Stimulated activated CD8-positive, alpha-beta memory T cell treated with anti-CD3 and anti-CD28 coated beads, Interleukin-4, amount 100 ng/mL, for 48 hours (primary cell): ENCODE measurements around the gene TMEFF1.

Experiments
- DNase-seq: peaks from one replicate; pipeline ENCODE4 v3.0.0-alpha.2; 2020

The TMEFF1 gene

GRCh38 chr9:100578610-100579009, 105.7 kb downstream of the TMEFF1 start:
- no peak for DNase-seq

DNA sequence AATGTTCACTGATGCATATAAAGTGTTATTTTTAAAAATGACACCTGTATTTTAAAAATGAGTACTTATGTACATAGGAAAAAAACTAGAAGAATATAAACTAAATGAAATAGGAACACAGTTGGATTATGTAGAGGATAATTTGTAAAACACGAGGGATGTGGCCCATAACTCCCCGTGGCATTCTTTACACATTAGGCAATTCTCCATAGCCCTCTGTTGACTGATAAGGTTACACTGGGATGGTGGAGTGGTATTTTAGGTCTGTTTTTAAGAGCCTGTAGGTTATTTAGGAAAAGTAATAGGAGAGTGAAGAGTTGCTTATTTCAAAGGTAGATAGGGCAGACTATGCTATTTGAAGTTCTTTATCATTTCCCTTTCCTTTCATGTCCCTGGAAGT, 106.7 kb downstream of the TMEFF1 start:
- no peak for DNase-seq

GRCh38 chr9:100580257-100580656, 107.3 kb downstream of the TMEFF1 start:
- no peak for DNase-seq

GRCh38 chr9:100581081-100581480, 108.1 kb downstream of the TMEFF1 start:
- no peak for DNase-seq

GRCh38 chr9:100581661-100582060, 108.7 kb downstream of the TMEFF1 start:
- no peak for DNase-seq

DNA sequence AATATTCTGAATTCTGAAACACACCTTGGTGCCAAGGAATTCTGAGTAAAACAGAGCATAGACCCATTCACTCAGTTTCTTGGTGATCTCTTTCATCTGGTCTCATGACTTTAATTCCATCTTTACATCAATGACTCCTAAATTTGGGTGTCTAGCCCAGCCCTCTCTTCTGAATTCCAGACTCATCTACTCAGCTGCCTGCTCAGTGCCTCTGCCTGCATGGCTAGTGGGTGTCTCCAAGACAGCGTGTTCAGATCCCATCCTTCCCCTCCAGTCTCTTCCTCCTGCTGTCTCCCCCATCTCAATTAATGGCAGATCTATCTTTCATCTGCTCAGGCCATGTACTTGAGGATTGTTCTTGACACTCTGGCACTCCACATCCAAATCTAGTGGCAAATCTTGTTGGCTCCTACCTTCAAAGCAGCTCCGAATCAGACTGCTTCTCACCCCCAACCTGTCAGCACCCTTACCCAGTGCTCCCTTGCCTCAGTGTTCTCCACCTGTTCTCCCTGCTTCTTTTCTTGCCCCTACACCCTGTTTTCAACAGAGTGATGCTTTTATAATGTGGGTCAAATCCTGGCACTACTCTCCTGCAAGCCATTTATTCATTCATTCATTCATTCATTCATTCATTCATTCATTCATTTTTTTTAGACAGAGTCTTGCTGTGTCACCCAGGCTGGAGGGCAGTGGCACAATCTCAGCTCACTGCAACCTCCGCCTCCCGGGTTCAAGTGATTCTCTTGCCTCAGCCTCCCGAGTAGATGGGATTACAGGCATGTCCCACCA, 110.3 kb downstream of the TMEFF1 start:
- no peak for DNase-seq

- DNase-seq = no peak
Observed at GRCh38 chr9:100584951-100585350, 112.0 kb downstream of the TMEFF1 start.

- DNase-seq = no peak
Observed at GRCh38 chr9:100586093-100586492, 113.1 kb downstream of the TMEFF1 start.

- DNase-seq = no peak
Observed at GRCh38 chr9:100587375-100587774, 114.4 kb downstream of the TMEFF1 start.

GRCh38 chr9:100589582-100589981, 116.6 kb downstream of the TMEFF1 start:
- DNase-seq = no peak

DNA sequence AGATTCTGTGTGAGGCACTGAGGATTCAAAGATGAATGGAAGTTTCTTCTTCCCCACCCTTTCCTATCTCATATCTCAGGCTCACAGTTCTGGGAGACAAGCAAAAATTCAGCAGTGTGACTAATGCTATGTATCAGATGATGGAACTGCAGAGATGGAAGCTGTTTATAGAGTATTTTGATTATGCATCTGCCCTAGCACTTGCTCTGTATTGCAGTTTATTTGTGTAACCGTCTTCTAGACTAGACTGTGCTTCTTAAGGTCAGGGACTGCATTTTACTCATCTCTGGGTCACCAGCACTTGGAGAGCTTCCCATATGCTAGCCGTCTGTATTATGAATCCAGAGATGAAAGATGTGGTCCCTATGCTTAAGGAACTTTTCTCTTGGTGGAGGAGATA, 117.5 kb downstream of the TMEFF1 start:
- DNase-seq = no peak

DNA sequence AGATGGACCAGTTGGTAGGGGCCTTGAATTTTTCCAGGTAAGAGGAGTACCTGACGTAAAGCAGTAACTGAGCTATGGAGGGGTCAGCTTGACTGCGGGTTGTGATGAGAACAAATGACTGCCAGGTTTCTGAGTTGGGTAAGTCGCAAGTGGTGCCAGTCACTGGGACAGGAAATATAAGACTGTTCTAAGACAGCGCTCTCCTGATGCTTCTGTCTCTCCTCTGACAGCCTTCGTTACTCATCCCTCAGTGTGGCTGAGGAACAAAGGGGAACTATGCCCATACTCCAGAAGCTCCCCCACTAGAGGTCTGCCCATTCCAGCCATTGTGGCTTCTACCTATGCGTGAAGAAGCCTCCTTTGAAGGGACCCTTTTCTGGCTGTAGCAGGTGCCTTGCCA, 118.2 kb downstream of the TMEFF1 start:
- DNase-seq = no peak

DNA sequence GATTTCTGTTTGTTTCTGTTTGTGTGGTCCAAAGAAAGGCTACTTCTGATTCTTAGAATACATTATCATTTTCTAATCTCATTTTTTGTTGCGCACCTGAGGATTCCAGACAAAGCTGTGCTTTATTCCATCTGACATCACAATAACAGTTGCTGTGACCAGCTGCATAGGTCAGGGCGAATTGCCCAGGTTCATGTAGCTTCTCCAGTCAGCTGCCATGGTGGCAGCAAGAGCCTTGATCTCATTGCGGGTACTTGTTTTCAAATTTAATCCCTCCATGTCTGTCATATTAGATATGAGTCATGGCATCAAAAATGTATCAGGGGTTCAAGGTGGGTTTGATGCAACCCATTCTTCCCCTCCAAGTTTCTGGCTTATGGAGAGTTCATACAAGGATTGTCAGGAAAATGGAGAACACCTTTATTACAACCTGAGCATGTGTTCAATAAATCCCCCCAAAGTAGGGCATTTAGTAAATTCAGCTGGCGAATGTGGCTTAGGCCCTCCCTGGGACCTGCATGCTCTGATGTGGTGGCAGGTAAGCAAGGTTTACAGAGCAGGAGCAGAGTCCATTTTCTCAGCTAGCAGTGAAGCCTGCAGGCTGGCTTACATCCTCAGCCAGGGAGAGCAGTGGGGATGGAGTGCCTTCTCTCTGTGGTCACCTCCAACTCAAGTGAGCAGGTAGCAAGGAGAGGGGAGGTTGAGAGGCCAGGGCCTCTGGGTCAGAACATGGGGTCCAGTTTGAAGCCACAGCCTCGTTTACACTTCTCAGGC, 118.9 kb downstream of the TMEFF1 start:
- DNase-seq = no peak

DNA sequence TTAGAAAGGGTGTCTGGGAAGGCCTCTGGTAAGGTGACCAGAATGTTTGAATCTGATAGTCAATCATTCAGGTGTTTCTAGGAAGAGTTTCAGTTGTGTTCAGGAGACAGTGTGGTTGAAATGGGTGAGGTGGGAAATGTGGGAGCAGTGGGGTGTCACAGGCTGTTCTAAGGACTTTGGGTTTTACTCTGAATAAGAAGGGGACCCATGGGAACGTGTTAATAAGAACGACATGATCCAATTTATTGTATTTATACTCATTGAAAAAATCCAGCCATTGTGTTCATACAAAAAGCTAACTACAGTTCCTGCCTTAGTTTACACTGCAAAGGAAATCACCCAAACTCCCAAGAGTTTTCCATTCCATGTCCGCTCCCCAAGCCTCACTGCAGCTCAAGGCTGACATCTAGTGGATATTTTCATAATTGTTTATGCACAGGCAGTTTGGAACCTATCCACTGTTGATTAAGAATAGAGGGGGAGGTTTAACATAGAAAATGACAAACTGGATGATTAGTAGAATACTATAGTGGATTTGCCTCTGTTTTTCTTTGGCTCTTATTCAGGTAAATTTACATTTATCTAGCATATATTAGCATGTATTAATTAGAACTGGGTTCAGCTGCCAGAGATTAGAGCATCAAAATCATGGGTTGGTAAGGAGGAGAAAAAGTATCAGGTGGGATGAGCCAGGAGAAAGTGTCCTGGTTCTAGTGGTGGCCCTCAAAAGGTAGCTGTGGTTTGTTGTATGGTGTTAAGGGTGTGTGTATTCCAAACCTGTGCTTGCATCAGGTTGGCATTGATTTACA, 122.6 kb downstream of the TMEFF1 start:
- DNase-seq = no peak

DNA sequence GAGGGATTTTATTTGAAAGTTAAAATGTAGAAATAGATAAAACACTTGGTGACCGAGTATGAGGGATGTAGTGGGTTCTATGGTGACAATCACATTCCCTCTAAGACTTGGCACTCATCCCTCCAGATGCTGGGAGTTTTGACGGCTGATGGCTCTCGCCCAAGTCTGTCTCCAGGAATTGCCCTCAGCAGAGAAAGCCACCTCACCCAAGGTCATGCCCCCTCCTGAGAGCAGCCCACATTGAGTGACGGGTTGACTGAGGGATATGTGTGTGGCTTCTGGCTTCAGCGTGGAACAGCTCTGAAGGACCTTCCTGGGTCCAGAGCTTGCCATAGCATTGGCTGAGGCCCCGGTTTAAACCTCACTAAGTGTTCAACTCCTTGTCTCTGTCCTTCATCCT, 124.3 kb downstream of the TMEFF1 start:
- DNase-seq = no peak

- DNase-seq = peak; percentile 87
Observed at GRCh38 chr9:100598641-100599145, 125.7 kb downstream of the TMEFF1 start.

GRCh38 chr9:100600521-100601079, 127.7 kb downstream of the TMEFF1 start:
- DNase-seq = no peak

GRCh38 chr9:100601216-100601615, 128.3 kb downstream of the TMEFF1 start:
- peak; percentile 47 for DNase-seq

- DNase-seq = no peak
Observed at GRCh38 chr9:100602342-100602801, 129.4 kb downstream of the TMEFF1 start.

- no peak for DNase-seq
Observed at GRCh38 chr9:100605405-100605804, 132.5 kb downstream of the TMEFF1 start.

DNA sequence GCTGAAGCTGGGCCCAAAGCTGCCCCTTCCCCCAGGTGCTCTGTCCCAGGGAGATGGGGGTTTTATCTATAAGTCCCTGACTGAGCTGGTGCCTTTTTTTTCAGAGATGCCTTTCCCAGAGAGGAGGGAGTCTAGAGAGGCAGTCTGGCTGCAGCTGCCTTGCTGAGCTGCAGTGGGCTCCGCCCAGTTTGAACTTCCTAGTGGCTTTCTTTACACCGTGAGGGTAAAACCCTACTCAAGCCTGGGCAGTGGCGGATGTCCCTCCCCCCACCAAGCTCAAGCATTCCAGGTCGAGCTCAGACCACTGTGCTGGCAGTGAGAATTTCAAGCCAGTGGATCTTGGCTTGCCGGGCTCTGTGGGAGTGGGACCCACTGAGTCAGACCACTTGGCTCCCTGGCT, 146.2 kb downstream of the TMEFF1 start:
- no peak for DNase-seq

DNA sequence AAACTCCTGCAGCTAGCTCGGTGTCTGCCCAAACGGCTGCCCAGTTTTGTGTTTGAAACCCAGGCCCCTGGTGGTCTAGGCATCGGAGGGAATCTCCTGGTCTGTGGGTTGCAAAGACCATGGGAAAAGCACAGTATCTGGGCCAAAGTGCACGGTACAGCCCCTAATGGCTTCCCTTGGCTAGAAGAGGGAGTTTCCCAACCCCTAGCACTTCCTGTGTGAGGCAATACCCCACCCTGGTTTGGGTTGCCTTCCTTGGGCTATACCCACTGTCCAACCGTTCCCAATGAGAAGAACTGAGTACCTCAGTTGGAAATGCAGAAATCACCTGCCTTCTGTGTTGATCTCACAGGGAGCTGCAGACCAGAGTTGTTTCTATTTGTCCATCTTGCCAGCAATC, 146.7 kb downstream of the TMEFF1 start:
- DNase-seq = no peak

DNA sequence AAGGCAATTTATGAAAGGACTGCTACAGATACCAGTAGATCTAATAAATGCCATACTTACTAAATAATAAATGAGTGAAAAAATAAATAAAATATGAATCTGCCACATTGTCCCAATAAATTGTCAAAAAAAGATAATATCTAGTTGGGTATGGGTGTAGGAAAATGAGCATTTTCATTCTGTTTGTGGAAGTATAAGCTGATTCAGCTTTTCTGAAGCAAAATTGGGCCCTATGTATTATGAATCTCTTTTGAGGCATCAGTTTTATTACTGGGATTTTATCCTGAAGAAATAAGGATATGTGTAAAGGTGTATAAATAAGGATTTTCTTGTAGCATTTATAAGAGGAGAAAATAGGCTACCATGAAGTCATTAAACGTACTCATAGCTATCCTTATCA, 151.0 kb downstream of the TMEFF1 start:
- DNase-seq = no peak
